HG03575 (cell line): ENCODE data around the gene COX19.
"Not testable (repeated sequence)": the region's sequence is repeated elsewhere in the genome, so short reads cannot be mapped to it uniquely, and the experiment has no call there.

Experiments used
- ATAC-seq: cut with Tn5 transposase; IDR thresholded peaks from one replicate; pipeline ENCODE4 v1.9.1; 2021; ENCODE audit not compliant: unreplicated experiment, insufficient number of reproducible peaks, low FRiP score; ENCODE audit errors: extremely low read depth

Gene COX19

DNA sequence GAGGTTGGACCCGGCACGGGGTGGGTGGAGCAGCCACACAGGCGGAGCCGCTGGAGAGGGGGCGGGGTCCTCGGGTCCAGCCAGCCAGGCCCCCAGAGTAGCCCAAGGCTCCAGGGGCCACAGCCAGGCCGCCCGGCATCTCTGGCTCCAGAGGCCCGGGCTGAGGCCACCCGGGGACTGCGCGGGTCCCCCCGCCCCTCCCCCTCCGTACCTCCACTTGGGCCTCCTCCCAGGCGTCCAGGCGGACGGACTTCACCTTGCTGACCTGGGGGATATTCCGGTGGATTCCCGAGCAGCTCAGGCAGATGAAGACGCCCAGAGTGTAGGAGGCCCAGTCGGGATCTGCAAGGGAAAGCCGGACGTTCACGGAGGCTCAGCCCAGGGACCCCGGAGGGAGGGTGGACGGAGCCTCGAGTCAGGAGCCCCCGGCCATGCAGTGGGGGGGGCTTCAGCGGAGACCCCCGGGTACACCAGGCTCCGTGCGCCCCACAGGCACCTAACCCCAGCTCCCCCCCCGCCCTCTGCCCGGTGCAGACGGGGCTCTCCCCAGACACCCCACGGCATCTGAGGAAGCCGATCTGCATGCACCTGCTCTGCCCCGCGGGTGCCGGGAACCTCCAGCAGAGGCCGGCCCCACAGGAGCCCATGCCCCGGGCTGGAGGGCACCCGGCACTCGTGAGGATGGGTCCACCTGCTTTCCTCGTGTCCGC lies 40.0 kb downstream of the COX19 start:
- no peak for ATAC-seq

DNA sequence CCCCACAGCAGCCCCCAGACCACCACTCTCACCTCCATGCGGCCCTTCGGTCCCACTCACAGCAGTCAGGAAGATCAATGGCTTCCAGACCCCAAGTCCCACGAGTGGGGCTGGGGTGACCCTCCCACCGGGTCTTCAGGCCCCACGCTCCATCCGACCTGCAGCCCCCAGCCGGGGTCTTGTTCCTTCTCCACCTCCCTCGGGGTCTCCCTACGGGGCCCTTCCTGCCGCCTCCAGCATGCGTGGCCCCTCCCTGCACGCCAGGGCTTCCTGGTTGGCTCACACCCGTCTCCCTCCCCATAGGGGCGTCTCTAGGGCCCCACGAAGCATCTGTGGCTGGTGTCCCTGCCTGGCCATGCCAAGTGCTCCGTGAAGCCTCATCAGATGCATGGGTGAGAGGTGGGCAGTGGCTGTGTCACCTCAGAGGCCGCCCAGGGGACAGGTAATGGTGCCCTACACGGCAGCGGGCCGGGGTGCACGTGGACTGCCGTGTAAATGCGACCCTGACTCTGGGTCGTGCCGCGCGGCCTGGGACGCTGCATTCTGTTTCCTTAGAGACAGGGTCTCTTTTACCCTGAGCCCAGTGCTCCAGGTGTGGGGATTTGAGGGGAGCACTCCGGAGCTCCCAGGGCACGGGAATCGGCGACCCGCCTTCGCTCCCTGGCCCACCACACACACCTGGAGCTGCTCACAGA lies 40.7 kb downstream of the COX19 start:
- no peak for ATAC-seq

DNA sequence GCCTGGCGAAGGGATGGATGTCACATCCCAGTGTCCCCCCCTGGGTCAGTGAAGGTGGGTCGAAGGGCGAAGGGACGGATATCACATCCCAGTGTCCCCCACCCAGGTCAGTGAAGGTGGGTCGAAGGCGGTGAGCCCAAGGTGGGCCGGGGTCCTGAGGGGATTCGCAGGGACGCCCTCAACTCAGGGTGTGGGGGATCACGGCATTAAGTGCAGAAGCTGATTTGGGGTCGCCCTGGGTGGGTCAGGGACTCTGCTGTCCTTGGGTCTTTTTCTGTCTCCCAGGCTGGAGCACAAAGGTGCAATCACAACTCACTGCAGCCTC lies 42.7 kb downstream of the COX19 start:
- no peak for ATAC-seq

DNA sequence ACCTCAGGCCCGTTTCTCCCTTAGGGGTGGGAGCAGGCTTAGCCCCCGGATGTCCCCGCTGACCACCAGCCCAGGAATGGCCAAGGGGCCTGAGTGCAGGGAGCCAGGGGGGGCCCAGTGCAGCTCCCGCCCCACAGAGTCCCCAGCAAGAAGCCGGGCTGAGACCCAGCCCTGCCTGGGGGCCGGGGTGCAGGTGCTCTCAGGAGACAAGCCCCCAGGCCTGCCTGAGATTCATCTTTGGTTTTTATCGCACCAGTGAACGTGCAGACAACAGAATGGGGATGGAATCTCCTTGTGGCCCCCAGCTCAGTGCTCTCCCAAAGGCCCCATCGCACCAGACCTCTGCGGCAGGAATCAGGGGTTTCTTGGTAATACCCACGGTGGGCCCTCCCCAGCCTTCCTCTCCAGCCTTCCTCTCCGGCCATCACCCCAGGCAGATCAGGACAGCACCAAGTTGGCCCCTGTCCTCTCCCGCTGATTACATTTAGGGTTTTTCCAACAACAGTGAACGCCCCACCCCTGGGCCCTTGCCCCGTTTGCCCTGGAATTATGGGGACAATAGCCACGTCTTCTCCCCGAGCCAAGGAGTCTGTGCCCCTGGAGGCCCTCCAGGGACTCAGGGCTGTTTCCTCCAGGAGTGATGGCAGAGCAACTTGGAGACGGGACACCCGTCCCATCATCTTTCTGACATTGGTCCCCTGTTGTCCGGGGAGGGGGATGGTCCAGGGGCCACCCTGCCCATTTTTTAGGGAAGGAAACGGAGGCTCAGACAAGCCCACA lies 43.3 kb downstream of the COX19 start:
- no peak for ATAC-seq

DNA sequence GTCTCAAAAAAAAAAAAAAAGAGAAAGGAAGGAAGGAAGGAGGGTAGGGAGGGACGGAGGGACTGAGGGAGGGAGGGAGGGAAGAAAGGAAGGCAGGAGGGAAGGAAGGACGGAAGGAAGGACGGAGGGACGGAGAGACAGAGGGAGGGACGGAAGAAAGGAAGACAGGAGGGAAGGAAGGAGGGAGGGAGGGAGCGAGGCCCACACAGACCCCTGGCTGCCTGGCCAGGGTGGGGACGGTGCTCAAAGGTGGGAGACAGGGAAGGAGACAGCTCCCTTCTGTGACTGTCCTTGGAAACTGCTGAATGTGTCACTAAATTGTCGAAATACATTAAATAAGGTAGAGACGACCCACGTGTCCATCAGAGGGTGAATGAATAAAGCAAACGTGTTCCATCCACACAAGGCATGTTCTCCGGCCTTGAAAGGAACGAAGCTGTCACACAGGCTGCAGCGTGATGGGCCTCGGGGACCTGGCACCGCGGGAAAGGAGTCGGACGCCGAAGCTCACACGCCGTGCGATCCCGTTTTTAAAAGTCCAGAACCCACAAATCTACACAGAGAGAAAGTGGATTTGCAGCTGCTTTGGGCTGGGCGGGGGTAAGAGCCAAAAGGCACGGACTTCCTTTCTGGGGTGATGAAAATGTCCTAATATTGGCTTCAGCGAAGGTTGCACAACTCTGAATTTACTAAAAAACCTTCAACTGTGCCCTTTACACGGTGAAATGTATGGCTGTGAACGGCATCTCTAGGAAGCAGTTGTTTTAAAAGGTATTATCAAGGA lies 44.2 kb downstream of the COX19 start:
- ATAC-seq = no peak

DNA sequence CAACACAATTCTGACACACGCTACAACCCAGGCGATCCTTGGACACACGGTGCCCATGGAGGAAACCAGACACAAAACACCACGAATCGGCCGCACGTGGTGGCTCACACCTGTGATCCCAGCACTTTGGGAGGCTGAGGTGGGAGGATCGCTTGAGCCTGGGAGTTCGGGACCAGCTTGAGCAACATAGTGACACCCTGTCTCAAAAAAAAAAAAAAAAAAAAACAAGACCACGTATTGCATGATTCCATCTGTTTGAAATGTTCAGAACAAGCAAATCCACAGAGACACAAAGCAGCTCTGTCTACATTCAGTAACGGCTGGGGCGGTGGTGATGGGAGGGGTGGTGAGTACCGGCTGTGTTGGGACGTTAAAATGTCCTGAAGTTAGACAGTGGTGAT lies 46.0 kb downstream of the COX19 start:
- no peak for ATAC-seq

DNA sequence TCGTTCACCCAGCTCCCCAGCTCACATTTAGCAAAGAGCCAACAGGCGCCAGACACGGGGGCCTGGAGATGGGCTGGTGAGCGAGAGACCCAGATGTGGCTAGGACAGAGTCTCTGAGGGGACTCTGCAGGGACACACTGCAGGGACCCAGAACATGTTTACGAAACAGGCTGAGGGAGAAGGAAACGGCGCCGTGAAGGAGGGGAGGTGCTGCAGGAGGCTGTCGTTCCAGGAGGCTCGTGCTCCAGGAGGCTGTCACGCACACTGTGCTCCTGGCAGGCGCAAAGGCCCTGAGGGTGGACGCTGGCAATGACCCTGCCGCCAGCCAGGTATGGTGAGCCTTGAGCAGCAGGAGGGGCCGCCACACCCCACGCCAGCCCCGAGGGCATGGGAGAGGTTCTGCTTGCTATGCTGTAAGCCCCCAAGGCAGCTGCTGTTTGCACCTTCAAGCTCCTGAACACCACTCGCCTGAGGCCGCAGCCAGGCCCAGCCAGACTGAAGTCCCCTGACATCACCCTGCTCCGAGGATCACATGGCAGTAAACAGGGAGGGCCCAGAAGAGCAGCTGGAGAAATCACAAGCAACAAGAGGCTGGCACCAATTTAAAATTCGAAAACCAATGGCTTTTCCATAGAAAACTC lies 48.2 kb downstream of the COX19 start:
- no peak for ATAC-seq

DNA sequence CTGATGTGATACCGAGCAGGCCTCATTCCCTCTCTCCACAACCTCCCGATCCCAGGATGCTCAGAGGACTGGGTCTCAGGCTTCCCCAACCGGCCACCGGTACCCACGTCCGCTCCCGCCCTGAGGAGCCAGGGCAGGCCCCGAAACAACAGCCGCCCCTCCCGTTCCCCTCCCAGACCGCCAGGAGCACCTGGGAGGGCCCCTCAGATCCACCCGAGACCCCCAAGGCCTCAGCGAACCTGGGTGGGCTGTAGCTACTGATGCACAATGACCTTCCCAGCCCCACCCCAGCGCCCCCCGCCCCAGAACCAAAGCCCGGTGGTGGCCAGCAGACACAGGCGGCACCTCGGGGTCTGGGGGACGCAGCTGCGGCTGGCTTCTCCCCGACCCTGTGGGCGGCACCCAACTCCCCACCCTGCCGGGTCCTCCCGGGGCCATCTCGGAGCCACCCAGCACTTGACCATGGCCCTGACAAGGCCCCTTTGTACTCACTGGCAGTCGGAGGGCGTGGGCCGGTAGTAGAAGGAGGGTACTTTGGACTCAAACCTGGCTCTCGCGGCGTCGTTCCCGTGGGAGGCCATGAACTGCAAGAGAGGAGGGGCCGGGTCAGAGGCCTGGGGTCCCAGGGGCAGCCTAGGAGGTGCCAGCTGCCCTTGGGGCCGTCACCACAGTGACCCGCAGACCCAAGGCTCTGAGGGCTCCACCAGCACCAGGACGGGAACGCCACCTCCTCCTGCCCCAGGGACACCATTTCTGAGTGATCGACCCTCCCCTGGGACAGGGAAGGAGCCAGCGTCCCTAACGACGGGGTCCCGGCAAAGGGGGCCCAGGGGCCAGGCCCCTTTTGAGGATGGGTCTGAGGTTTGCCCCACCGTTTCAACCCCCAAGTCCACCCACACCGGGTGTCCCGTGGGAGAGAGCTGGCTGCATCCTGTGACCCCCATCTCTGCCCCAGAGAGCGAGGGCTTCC lies 49.0 kb downstream of the COX19 start:
- no peak for ATAC-seq

DNA sequence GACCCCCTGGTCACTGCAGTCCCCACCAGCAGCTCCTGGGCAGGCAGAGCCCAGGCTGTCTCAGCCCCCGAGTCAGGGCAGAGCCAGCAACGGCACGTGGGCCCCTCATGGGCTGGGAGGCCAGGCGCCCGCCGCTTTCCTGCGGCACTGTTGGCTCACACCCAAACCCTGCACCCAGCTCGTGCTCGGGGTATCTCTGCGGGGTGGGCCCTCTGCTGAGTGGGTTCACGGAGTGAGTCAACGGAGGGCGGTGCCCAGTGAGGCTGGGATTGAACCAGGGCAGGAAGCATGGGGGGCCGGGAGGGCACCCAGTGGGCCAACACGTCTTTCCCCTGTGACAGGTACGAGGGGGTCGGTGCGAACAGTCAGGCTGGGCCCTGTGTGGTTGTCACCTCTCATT lies 49.7 kb downstream of the COX19 start:
- no peak for ATAC-seq

DNA sequence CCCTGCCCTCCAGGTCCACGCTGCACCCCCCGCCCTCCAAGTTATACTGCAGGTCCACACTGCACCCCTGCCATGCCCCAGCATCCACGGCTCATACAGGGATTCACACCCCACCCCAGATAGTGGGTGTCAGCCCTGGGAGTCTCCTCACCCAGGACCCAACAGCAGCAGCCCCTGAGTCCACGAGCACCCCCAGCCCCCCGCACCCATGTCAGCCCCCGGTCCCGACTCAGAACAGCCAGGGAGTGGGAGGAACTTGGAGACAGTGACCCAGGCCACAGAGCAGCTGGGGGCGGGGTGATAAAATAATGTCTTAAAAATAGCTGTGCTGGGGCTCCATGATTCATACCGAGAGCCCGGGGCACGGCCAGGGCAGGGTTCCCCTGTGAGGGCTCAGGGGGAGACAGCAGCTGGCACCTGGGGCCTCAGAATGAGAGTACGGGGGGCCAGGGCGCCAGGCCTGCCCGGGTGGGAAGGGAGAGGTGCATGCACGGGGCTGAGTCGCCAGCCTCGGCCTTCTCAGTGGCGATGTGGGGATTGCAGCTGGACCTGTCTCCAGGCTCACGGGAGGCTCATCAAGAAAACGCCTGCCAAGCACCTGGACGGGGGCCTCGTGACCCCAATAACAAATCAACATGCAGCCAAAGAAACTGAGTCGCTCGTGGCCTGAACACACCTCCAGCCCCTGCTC lies 50.7 kb downstream of the COX19 start:
- ATAC-seq = no peak

DNA sequence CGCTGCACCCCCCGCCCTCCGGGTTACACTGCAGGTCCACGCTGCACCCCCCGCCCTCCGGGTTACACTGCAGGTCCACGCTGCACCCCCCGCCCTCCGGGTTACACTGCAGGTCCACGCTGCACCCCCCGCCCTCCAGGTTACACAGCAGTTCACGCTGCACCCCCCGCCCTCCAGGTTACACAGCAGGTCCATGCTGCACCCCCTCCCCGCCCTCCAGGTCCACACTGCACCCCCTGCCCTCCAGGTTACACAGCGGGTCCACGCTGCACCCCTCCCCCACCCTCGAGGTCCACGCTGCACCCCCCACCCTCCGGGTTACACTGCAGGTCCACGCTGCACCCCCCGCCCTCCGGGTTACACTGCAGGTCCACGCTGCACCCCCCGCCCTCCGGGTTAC lies 51.3 kb downstream of the COX19 start:
- not testable (repeated sequence) for ATAC-seq

DNA sequence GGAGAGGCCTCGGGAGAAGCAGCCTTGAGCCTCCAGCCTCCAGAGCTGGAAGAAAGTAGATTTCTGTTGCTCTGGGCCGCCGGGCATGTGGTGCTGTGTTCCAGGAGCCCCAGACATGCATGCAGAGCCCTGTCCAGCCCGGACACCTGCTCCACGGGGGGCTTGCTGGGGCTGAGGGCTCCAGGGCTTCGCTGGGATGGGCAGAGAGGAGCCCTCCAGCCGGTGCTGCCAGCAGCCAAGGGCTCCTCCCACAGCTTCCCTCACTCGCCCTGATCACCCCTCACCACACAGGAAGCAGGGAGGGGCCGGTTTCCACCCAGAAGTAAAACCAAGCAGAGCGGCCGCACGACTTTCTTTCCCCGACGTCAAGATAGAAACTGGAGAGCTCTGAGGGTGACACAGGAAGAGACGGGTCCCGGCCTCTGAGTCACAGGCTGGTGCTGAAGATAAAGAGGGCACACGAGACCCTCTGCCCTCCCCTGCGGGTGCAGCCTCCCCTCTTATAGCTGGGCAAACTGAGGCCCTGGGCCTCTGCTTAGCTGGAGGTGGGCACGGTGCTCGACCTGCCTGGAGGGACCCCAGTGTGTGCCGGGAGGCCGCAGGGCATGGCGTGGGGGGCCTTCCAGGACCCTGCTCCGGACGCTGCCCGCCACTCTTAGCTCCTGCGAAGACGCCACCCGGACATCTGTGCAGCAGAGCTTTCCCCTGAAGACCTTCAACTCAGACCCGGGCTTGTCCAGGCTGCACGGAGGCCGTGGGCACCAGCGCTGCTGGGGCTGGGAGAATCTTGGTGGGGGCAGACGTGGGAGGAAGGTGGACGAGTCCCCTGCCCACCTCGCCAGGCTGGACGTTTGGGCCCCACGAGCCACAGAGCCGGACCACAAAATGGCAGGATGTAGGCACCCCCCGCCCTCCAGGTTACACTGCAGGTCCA lies 52.0 kb downstream of the COX19 start:
- ATAC-seq = no peak

DNA sequence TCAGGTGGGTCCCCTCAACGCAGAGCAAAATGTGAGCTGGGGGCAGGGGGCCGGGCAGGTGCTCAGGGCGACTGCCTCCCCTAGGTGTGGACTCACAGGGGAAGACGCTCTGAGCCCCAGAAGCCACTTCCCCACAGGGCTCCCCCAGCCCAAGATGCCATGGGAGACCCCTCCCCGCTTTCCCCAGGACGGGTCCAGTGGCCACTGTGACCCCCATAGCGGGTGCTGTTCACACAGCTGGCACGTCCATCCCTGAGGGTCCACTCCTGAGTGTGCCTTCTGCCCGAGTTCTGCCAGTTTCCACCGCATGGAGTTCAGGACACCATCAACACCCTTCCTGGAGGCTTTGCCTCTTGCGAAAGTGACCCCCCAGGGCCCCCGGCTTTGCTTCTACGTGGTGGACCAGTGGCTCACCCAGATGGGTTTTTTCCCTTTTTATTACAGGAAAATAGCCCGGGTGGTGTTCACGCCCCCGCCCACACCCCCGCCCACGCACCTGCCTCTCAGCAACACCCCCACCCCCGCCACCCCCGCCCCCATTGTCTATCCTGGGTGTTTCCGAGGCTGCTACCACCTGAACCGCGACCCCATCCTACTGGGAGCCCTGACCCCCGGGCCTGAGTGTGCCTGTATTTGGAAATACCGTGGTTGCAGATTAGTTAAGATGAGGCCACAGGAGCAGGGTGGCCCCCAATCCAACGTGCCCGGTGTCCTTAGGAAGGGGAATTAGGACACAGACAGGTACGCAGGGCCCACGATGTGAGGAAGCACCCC lies 52.8 kb downstream of the COX19 start:
- ATAC-seq = no peak

DNA sequence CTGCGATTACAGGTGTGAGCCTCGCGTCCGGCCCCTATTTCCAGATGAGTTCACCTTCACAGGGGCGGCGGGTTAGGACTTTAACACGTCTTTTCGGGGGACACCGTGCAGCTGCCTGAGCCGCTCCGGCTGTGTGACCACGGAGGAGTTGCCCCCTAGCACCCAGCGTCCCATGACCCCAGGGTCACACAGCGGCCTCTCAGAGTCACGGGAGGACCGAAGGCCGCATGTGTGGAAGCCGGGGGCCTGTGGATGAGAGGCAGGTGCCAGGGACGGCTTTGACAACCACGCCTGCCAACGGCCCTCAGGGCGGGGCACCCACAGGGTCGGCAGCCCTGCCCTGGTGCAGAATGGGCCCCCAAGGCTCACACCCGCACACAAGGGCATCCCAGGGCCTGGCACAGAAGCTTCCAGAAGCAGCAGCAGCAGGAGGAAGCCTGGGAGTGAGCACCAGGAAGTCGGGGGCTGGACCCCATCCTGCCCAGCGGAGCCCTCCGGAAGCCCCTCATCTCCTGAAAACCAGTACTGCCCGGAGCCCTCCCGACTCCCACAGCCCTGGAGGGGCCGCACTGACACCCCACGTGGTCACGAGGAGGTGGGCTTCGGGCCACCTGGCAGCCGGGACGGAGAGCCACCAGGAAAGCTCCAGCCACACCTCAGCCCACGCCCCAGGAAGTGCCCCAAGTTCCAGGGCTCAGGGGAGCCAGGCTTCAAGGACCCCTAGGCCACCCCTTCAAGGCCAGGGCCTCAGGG lies 53.6 kb downstream of the COX19 start:
- no peak for ATAC-seq

DNA sequence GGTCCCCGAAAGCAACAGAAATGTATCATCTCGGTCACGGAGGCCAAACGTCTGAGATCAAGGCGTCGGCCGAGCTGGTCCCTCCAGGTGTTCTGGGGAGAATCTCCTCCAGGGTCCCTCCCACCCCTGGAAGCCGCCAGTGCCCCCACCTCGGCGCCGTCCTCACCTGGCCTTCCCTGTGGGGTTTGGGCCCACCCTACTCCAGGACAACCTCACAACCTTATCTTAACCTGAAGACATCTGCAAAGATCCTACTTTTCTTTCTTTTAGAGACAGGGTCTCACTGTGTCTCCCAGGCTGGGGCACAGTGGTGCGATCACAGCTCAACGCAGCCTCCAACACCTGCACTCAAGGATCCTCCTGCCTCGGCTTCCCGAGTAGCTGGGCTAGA lies 54.3 kb downstream of the COX19 start:
- no peak for ATAC-seq
